Activated naive CD8-positive, alpha-beta T cell treated with anti-CD3 and anti-CD28 coated beads for 36 hours (primary cell): ENCODE results near the gene NDUFA3. TPM values are rescaled to one million over a fixed set of nuclear protein-coding genes. Genes with fewer than 3 reads are reported as not detected.

Experiments
- total RNA-seq, 2 experiments: library from RNA; stranded (reverse); gene quantifications; one replicate each; pipeline ENCODE4 v1.2.3, GENCODE V29; 2021

Gene NDUFA3
- total RNA-seq, 2 experiments from 2014 or later: 93.6 to 97.9 TPM

Other genes starting within 250 kb of the NDUFA3 start
- gene MYADM, start 235.0 kb upstream of the NDUFA3 start, total RNA-seq: 10 to 100 TPM; 30.9 to 32.1 TPM
- under 1 TPM in 1 of 2 experiments, not detected in 1; 0.35 TPM for gene PRKCG, start 220.7 kb upstream of the NDUFA3 start, total RNA-seq
- not detected for gene CACNG7, start 193.6 kb upstream of the NDUFA3 start, total RNA-seq
- not detected for gene CACNG8, start 139.9 kb upstream of the NDUFA3 start, total RNA-seq
- not detected for gene CACNG6, start 111.2 kb upstream of the NDUFA3 start, total RNA-seq
- not detected for gene VSTM1, start 39.0 kb upstream of the NDUFA3 start, total RNA-seq
- not detected for gene TARM1, start 21.5 kb upstream of the NDUFA3 start, total RNA-seq
- under 1 TPM; 0.37 to 0.38 TPM for gene OSCAR, start 2.1 kb upstream of the NDUFA3 start, total RNA-seq
- gene TFPT, start 12.8 kb downstream of the NDUFA3 start, total RNA-seq: 10 to 100 TPM; 33.3 to 38.5 TPM
- 100 to 1,000 TPM; 120 to 124 TPM for gene PRPF31, start 12.9 kb downstream of the NDUFA3 start, total RNA-seq
- gene CNOT3, start 34.9 kb downstream of the NDUFA3 start, total RNA-seq: 10 to 100 TPM; 59.0 to 62.1 TPM
- 1 to 10 TPM; 3.2 to 4.1 TPM for gene LENG1, start 56.9 kb downstream of the NDUFA3 start, total RNA-seq
- gene TMC4, start 70.3 kb downstream of the NDUFA3 start, total RNA-seq: not detected
- gene MBOAT7, start 86.7 kb downstream of the NDUFA3 start, total RNA-seq: 10 to 100 TPM; 57.0 to 57.1 TPM
- gene TSEN34, start 88.5 kb downstream of the NDUFA3 start, total RNA-seq: 10 to 100 TPM; 15.5 to 16.4 TPM
- 1,000 to 10,000 TPM; 1,783 to 1,787 TPM for gene RPS9, start 98.0 kb downstream of the NDUFA3 start, total RNA-seq
- gene LILRB3, start 120.2 kb downstream of the NDUFA3 start, total RNA-seq: not detected
- gene LILRA6, start 139.9 kb downstream of the NDUFA3 start, total RNA-seq: not detected
- not detected for gene LILRB5, start 154.4 kb downstream of the NDUFA3 start, total RNA-seq
- not detected for gene LILRB2, start 178.3 kb downstream of the NDUFA3 start, total RNA-seq
- not detected for gene LILRA5, start 210.3 kb downstream of the NDUFA3 start, total RNA-seq
- gene LILRA4, start 236.3 kb downstream of the NDUFA3 start, total RNA-seq: under 1 TPM in 1 of 2 experiments, not detected in 1; 0.40 TPM